RWPE2 (cell line): ENCODE measurements around the gene AGBL4.

Source experiments
- ATAC-seq: fragments of 200-7000 bp; cut with Tn5 transposase; 3 replicates; pipeline ENCODE4 v1.9.1; 2021; ENCODE audit warnings: low read depth
- DNase-seq: peaks from one replicate; pipeline ENCODE4 v3.0.0-alpha.2; 2020; ENCODE audit warnings: low spot score
- H3K27ac ChIP-seq: fragments of 450-650 bp; 2 replicates; pipeline ENCODE4 v1.5.1; 2017; ENCODE audit warnings: mild to moderate bottlenecking; ENCODE audit not compliant: poor library complexity, severe bottlenecking
- H3K27me3 ChIP-seq: fragments of 250-450 bp; sonication (Bioruptor Pico); 2 replicates; pipeline ENCODE4 v1.5.1; 2021; ENCODE audit warnings: mild to moderate bottlenecking, moderate library complexity; ENCODE audit not compliant: insufficient read depth, poor library complexity, severe bottlenecking
- H3K36me3 ChIP-seq: fragments of 250-450 bp; sonication (Bioruptor Pico); 2 replicates; pipeline ENCODE4 v1.5.1; 2020; ENCODE audit warnings: low read depth, mild to moderate bottlenecking, moderate library complexity
- H3K4me1 ChIP-seq: fragments of 250-450 bp; sonication (Bioruptor Pico); 2 replicates; pipeline ENCODE4 v1.5.1; 2021; ENCODE audit warnings: mild to moderate bottlenecking, moderate library complexity; ENCODE audit not compliant: insufficient read depth, poor library complexity, severe bottlenecking
- H3K4me3 ChIP-seq: fragments of 250-450 bp; sonication (Bioruptor Pico); 2 replicates; pipeline ENCODE4 v1.5.1; 2021; ENCODE audit warnings: mild to moderate bottlenecking, moderate library complexity; ENCODE audit not compliant: severe bottlenecking
- H3K9me3 ChIP-seq: fragments of 250-450 bp; sonication (Bioruptor Pico); 2 replicates; pipeline ENCODE4 v1.5.1; 2021; ENCODE audit warnings: mild to moderate bottlenecking, moderate library complexity; ENCODE audit not compliant: severe bottlenecking
- TF ChIP-seq, protein P1 (sequence below): fragments of 450-650 bp; IDR thresholded peaks from one replicate; pipeline ENCODE4 v1.5.1; 2017; ENCODE audit warnings: mild to moderate bottlenecking, moderate library complexity; ENCODE audit not compliant: poor library complexity, severe bottlenecking

The AGBL4 gene

DNA sequence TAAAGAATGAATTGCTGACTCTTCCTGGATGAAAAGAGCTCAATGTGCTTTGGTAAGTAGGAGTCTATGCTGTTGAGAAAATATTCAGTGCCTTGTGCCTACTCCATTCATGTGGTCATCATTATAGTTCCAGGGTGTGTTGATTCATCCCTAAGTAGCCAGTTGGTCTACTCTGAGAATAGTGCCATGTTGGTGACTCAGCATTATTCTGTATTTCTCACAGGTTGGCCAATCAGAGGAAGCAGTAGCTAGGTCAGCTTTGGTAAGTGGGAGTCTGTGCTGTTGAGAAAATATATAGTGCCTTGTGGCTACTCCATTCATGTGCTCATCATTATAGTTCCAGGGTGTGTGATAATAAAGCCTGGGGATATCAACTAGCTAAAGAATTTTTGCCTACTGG is 397.3 kb downstream of the AGBL4 start:
- H3K27ac ChIP-seq = no peak overlapping the region
- H3K27me3 ChIP-seq = no peaks in the 10 kb centered on the region
- no peak for ATAC-seq
- H3K4me3 ChIP-seq = no peak overlapping the region
- DNase-seq = no peak
- H3K4me1 ChIP-seq = no peaks in the 10 kb centered on the region
- no peaks in the 10 kb centered on the region for H3K36me3 ChIP-seq
- TF ChIP-seq, protein P1, sequence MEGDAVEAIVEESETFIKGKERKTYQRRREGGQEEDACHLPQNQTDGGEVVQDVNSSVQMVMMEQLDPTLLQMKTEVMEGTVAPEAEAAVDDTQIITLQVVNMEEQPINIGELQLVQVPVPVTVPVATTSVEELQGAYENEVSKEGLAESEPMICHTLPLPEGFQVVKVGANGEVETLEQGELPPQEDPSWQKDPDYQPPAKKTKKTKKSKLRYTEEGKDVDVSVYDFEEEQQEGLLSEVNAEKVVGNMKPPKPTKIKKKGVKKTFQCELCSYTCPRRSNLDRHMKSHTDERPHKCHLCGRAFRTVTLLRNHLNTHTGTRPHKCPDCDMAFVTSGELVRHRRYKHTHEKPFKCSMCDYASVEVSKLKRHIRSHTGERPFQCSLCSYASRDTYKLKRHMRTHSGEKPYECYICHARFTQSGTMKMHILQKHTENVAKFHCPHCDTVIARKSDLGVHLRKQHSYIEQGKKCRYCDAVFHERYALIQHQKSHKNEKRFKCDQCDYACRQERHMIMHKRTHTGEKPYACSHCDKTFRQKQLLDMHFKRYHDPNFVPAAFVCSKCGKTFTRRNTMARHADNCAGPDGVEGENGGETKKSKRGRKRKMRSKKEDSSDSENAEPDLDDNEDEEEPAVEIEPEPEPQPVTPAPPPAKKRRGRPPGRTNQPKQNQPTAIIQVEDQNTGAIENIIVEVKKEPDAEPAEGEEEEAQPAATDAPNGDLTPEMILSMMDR = no peak
- H3K9me3 ChIP-seq = peaks cover 3% of the 10 kb centered on the region

DNA sequence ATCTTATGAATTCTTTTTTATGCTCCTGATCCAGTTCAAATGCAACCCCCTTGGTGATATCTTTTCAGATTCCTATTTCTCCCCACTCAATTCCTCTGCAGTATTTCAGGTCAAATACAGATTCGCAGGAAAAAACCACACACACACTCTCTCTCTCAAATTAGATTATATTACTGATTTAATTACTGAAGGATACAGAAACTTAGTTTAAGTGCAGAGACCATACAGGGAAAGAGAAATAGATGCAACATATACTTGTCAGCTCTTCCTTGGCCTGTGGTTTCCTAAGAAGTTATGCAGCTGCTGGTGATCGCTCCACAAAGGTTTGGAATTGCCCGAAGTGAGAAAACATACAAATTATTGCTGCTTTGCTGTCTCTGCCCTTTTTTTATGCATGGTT is 400.9 kb downstream of the AGBL4 start:
- TF ChIP-seq, protein P1 = no peak
- ATAC-seq = no peak
- Histone ChIP-seq H3K4me1 (no peaks in the 10 kb centered on the region), H3K36me3 (no peaks in the 10 kb centered on the region), H3K9me3 (peaks cover 3% of the 10 kb centered on the region), H3K4me3 (no peak overlapping the region), H3K27me3 (no peaks in the 10 kb centered on the region), H3K27ac (no peak overlapping the region)
- DNase-seq = no peak

DNA sequence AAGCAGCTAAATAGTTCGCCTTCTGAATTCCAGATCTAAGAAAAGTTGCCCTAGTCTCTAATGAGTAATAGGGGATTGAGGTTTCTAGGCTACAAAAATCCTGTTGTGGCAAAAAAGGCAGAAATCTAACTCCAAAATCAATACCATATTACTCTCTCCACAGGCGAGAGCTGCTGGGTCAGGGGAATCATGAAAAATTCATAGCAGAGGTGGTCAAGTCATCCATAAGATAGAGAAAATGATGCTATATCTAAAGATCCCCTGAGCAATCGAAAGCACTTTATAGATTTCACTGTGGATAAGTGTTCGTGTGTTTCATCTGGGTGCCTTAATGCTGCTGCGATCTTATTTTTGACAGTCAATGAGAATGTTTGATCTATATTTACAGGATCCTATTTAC is 417.7 kb downstream of the AGBL4 start:
- H3K9me3 ChIP-seq = no peaks in the 10 kb centered on the region
- DNase-seq = no peak
- no peak for ATAC-seq

DNA sequence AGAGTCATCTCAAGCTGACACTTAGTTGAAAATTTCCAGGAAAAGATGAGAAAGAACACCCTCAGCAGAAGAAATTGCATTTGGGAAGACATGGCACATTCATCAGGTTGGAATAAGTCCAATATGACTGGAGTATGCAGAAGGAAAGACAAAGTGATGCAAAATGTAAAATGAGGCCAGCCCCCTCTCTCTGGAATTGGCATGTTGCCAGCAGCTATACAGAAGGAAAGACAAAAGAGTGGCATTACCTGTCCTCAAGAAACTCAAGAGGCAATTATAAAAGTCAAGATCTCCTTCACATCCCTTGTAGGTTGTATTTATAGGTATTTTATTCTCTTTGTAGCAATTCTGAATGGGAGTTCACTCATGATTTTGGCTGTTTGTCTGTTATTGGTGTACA is 426.3 kb downstream of the AGBL4 start:
- no peak for DNase-seq

More for the DNA sequence above, 417.7 kb downstream of the AGBL4 start:
- H3K4me1 ChIP-seq = no peaks in the 10 kb centered on the region
- TF ChIP-seq, protein P1 = no peak
- no peaks in the 10 kb centered on the region for H3K27me3 ChIP-seq
- no peaks in the 10 kb centered on the region for H3K36me3 ChIP-seq
- no peak overlapping the region for H3K4me3 ChIP-seq
- H3K27ac ChIP-seq = no peak overlapping the region

DNA sequence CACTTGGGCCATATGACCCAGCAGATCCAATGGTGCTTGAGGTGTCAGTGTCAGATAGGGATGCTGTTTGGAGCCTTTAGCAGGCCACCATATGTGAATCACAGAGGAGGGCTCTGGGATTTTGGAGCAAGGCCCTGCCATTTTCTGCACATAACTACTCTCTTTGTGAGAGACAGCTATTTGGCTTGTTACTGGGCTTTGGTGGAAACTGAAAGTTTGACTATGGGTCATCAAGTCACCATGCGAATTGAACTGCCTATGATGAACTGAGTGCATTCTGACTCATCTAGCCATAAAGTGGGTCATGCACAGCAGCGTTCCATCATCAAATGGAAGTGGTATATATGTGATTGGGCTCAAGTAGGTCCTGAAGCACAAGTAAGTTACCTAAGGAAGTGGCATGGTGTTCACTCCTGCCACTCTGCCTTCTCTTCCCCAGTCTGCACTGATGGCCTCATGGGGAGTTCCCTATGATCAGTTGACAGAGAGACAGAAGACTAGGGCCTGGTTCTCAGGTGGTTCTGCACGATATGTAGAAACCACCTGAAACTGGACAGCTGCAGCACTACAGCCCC is 447.3 kb downstream of the AGBL4 start:
- Histone ChIP-seq H3K36me3 (no peaks in the 10 kb centered on the region), H3K4me3 (no peak overlapping the region), H3K4me1 (no peaks in the 10 kb centered on the region), H3K27me3 (no peaks in the 10 kb centered on the region), H3K9me3 (no peaks in the 10 kb centered on the region), H3K27ac (no peak overlapping the region)
- ATAC-seq (no peak), DNase-seq (no peak)
- TF ChIP-seq, protein P1 = no peak

More for the DNA sequence above, 426.3 kb downstream of the AGBL4 start:
- TF ChIP-seq, protein P1 = no peak
- Histone ChIP-seq H3K4me3 (no peak overlapping the region), H3K36me3 (no peaks in the 10 kb centered on the region), H3K4me1 (no peaks in the 10 kb centered on the region), H3K27ac (no peak overlapping the region), H3K27me3 (no peaks in the 10 kb centered on the region), H3K9me3 (no peaks in the 10 kb centered on the region)
- ATAC-seq = no peak
